ENCODE data around the gene RHBG.
"Not testable (repeated sequence)": the region's sequence is repeated elsewhere in the genome, so short reads cannot be mapped to it uniquely, and the experiment has no call there.

RHBG gene

DNA sequence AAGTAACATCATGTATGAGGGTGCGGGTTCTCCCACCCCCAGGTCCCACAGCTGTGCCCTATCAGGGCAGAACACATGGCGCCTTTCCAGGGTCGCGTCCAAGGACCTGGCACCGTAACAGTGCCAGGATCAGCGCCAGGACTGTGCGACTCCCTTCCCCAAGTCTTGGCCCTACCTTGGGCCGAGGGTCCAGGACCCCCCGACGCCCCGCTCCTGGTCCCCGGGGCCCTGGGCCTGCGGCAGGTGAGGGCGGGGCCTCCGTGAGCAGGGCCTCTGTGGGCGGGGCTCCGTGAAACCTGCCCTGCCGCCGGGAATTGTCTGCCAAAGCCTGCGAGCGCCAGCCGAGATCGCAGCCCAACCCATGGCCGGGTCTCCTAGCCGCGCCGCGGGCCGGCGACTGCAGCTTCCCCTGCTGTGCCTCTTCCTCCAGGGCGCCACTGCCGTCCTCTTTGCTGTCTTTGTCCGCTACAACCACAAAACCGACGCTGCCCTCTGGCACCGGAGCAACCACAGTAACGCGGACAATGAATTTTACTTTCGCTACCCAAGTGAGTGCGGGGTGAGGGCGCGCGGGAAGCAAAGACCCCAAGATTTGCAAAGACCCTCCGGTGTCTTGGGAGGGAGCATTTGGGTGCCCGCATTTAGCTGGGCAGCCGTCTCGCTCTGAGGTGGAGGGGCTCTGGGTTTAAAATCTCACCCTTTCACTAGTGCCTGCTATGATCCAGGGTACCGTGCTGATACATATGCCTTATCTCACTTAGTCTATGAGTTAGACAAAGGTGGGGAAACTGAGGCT, at the start of gene RHBG:
TSS of gene RHBG (plus strand) at position 323 of the 796 bp plus-strand sequence. CDS start at position 362, 39 bp downstream.
- no peak for DNase-seq (ENCODE audit: low read depth in 2 of 2, low spot score in 1 of 2)

DNA sequence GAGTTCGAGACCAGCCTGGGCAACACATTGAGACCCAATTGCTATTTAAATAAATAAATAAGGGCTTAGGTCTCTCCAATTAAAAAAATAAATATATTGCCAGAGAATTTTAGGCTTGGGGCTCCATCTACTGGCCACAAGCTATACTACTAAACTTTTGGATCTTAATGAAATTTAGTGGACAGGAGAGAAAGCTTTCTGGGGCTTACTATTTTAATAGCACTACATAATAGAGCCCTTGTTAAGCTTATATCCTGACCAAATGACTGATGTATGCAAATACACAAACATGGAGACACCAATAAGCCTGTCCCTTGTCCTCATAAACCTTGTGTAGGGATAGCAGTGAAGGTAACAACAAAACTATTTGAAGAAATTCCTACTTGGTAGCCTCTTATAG, 49.3 kb upstream of the RHBG start:
- no peak for DNase-seq (ENCODE audit: low read depth in 2 of 2, low spot score in 1 of 2)

DNA sequence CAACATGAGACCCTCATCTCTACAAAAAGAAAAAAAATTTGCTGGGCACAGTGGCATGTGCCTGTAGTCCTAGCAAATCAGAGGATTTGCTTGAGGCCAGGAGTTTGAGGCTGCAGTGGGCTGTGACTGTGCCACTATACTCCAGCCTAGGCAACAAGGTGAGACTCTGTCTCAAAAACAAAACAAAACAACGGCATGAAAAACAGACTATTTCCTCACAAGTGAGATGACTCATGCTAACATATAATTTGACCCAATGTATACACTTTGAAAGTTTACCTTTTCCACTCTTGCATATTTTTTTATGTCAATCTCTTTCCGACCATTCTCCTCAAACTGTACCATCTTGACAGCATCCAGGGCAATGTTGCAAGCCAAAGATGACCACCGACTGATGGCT, 48.5 kb upstream of the RHBG start:
- DNase-seq (ENCODE audit: low read depth in 2 of 2, low spot score in 1 of 2): no peak

DNA sequence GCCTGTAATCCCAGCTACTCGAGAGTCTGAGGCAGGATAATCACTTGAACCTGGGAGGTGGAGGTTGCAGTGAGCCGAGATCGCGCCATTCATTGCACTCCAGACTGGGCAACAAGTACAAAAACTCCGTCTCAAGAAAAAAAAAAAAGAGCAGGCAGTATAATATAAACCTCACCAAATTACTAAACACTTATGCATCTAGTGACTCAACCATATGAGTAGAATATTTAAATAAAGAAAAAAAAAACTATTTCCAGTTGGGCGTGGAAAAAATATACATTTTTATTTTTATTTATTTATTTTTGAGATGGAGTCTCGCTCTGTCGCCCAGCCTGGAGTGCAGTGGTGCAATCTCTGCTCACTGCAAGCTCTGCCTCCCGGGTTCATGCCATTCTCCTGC, 45.8 kb upstream of the RHBG start:
- DNase-seq (ENCODE audit: low read depth in 2 of 2, low spot score in 1 of 2): not testable (repeated sequence)

GRCh38 chr1:156336242-156336641, 32.8 kb upstream of the RHBG start:
- no peak for DNase-seq (ENCODE audit: low read depth in 2 of 2, low spot score in 1 of 2)

DNA sequence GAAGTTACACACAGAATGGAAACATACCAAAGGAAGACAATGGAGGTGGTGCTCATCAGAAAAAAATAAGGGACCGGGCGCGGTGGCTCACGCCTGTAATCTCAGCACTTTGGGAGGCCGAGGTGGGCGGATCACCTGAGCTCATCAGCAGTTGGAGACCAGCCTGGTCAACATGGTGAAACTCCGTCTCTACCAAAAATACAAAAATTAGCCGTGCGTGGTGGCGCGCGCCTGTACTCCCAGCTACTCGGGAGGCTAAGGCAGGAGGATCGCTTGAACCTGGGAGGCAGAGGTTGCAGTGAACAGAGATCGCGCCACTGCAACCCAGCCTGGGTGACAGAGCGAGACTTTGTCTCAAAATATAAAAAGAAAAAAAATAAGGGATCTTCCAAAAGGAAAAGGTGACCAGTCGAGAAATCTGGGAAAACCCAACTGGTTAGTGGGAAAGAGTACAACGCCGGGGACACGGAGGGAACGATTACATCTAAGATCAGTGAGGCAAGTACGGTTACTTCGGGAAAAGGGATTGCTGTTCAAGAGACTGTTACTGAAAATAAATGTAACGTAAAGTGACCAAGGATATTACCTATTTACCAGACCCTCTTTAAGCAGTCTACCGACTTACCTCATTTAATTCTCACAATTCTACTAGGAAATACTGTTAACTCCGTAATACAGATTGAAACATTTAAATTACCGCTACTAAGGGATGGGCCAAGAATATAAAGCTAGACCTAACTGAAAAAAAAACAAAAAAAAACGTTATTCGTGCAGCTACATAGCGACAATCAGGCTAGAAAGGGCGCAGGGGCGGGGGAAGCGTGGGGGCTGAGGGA, 31.7 kb upstream of the RHBG start:
- DNase-seq (ENCODE audit: low read depth in 2 of 2, low spot score in 1 of 2): no peak

GRCh38 chr1:156337888-156338179, 31.2 kb upstream of the RHBG start:
- DNase-seq (ENCODE audit: low read depth in 2 of 2, low spot score in 1 of 2): no peak

DNA sequence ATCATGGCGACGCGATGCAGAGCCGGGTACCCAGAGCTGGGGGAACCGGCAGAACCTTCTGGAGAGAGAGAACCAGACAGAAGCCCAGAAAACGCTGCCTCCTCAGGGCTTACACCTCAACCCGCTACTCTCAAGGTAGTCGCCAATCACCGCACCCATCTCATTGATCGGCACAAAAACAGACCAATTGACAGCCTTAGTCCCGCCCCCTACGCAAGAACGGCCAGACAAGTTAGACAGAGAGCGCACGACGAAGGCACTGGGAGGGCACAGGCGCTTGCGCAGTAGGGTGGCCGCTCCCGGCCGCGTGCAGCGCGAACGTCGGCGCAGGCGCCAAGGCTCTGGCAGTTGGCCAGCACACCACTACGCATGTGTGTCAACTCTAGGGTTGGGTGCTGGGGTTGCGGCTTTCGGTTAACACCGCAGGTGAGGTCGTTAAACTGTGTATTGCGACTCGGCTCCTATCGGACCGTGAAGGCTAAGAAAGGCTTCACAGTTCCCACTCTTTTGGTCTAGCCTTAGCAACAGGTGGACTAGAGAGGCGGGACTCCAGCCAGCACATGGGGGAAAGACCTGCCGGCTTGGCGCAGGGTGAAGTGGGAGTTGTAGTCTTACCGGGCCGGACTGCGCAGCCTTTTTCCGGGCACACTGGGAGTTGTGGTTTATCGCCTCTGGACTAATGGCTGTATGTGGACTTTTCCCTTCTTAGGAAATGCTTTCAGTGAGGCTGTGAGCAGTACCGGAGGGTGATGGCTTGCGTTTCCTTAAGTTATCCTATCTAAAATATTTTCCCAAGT, 30.6 kb upstream of the RHBG start, which contains the start of the genes CCT3 and TSACC:
TSS of gene CCT3 (minus strand) at position 113 of the 797 bp plus-strand sequence. CDS start at position 5, 108 bp downstream.
TSS of gene TSACC (plus strand) at position 347 of the 797 bp plus-strand sequence. CDS start 1,232 bp downstream, outside the sequence.
- peak; percentile 95 to 98 for DNase-seq (ENCODE audit: low read depth in 2 of 2, low spot score in 1 of 2)

DNA sequence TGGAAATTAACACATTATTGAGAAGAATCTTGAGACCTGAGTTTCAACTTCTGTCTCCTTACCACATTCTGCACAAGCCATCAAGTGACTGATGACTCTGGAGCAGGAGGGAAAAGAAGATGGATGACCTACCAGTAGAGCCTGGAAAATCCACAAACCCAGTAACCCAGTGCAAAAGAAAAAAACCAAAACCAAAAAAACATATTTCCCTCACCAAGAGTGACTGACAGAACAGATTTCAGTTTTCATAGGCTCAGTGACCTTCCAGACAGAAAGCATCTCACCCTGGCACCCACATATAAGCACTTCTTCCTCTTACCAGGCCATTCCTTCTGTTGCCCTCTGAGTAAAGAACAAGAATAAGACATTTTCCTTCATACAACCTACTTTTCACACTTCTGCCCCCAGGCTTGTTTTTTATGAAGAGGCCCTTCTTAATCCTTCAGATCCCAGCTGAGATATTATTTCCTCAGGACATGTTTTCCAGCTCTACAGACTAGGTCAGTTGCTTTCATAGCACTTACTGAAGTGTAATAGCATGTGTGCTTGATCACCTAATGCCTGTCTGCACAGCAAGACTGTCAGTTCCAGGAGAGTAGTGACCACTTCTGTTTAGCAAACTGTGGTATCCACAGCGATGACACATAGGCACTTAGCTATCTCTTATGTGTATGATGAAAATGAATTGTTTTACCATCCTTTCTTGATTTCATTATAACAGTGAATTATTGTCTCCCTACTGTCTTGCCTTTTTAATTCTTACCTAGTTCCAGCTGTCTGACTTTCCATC, 26.6 kb upstream of the RHBG start:
- no peak for DNase-seq (ENCODE audit: low read depth in 2 of 2, low spot score in 1 of 2)

GRCh38 chr1:156344409-156344808, 24.6 kb upstream of the RHBG start:
- DNase-seq (ENCODE audit: low read depth in 2 of 2, low spot score in 1 of 2): no peak

DNA sequence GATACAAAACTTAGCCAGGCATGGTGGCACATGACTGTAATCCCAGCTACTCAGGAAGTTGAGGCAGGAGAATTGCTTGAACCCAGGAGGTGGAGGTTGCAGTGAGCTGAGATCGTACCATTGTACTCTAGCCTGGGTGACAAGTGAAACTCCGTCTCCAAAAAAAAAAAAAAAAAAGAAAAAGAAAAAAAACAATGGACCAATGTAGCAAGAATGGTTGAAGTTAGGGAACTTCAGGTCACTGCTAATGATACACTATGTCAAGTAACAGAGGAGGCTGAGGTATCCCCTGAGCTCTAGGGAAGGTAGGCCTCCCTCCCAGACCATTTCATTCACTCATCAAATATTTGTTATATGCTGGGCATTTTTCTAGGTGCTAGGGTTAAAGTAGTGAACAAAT, 23.0 kb upstream of the RHBG start:
- DNase-seq (ENCODE audit: low read depth in 2 of 2, low spot score in 1 of 2): not testable (repeated sequence)

GRCh38 chr1:156346636-156347035, 22.4 kb upstream of the RHBG start:
- DNase-seq (ENCODE audit: low read depth in 2 of 2, low spot score in 1 of 2): no peak

DNA sequence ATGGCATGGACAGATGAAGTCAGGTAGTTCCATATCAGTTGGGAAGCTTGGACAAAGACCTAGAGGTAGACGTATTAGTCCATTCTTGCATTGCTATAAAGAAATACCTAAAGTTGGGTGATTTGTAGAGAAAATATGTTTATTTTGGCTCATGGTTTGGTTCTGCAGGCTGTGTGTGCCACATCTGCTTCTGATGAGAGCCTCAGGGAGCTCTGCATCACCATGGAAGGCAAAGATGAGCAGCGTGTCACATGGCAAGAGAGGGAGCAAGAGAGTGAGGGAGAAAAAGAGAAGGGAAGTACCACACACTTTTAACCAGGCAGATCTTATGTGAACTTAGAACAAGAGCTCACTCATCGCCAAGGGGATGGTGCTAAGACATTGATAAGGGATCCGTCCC, 21.7 kb upstream of the RHBG start:
- DNase-seq (ENCODE audit: low read depth in 2 of 2, low spot score in 1 of 2): no peak

GRCh38 chr1:156352481-156352880, 16.5 kb upstream of the RHBG start:
- not testable (repeated sequence) for DNase-seq (ENCODE audit: low read depth in 2 of 2, low spot score in 1 of 2)

DNA sequence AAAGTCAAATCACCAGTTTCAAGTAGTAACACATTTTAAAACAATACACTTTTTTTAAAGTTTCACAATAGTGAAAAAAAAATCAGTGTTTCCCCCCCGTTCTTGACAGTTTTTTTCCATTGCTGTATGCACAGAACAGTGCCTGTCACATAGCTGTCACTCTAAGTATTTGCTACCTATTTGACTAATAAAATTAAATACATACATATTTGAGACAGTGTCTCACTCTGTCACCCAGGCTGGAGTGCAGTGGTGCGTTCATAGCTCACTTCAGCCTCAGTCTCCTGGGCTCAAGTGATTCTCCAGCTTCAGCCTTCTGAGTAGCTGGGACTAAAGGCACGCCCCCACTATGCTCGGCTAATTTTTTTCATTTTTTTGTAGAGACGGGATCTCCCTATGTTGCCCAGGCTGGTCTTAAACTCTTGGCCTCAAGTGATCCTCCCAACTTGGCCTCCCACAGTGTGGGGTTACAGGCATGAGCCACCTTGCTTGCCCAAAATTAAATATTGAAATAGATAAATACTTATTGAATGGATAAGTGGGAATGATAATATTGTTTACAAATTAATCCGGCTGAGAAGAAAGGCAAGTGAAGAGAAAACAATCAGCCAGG, 12.6 kb upstream of the RHBG start:
- no peak for DNase-seq (ENCODE audit: low read depth in 2 of 2, low spot score in 1 of 2)

GRCh38 chr1:156356875-156357534, 12.0 kb upstream of the RHBG start:
- peak in 1 of 2 donors; percentile 26 for DNase-seq (ENCODE audit: low read depth in 2 of 2, low spot score in 1 of 2)

GRCh38 chr1:156357977-156358376, 11.0 kb upstream of the RHBG start:
- no peak for DNase-seq (ENCODE audit: low read depth in 2 of 2, low spot score in 1 of 2)

- DNase-seq (ENCODE audit: low read depth in 2 of 2, low spot score in 1 of 2): no peak
Observed at GRCh38 chr1:156358641-156359040, 10.4 kb upstream of the RHBG start.

- no peak for DNase-seq (ENCODE audit: low read depth in 2 of 2, low spot score in 1 of 2)
Observed at GRCh38 chr1:156359249-156359648, 9.8 kb upstream of the RHBG start.

- no peak for DNase-seq (ENCODE audit: low read depth in 2 of 2, low spot score in 1 of 2)
Observed at GRCh38 chr1:156359973-156360372, 9.0 kb upstream of the RHBG start.
